ENCODE results near the gene SORCS2. TPM values are rescaled to one million over a fixed set of nuclear protein-coding genes. Genes with fewer than 3 reads are reported as not detected.

SORCS2 gene
- polyA plus RNA-seq, 4 donors: 5.8 to 64.8 (median 8.9) TPM

GRCh38 chr4:7332216-7333023, 140.1 kb downstream of the SORCS2 start:
- DNase-seq (ENCODE audit: low read depth in 4 of 4, low spot score in 3 of 4): no peak

DNA sequence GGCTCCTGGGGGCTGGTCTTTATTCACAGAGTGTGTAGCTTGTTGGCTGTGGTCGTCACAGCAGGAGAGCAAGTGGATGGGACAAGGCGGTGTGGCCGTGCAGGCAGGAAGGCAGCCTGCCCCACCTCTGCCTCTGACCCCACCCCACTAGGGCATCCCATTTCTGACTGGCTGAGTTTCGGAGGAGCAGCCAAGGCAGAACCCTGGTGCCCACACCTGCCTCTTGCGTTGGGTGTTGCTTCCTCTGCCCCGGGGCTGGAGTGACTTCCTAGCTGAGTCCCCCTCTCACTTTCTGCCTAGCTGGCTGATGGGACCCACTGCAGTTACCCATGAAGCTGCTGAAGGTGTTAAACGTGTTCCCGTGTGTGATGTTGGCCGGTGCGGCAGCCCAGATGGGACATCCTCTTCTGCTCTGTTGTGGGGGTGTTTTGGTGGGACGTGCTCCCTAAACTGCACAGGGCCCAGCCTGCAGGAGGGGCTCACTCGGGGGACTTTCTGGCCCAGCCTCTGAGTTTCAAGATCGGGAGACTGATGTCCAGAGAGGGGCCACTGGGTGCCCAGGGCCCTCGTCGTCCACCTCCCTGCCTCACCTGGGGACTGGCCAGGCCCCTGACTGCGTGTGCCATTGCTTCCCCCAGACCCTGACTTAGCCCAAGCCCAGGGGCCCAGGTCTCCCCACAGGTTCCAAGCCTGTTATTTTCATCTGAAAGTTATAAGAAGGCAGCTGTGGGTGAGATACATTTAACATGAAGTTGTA, 140.9 kb downstream of the SORCS2 start:
- no peak for DNase-seq (ENCODE audit: low read depth in 4 of 4, low spot score in 3 of 4)

DNA sequence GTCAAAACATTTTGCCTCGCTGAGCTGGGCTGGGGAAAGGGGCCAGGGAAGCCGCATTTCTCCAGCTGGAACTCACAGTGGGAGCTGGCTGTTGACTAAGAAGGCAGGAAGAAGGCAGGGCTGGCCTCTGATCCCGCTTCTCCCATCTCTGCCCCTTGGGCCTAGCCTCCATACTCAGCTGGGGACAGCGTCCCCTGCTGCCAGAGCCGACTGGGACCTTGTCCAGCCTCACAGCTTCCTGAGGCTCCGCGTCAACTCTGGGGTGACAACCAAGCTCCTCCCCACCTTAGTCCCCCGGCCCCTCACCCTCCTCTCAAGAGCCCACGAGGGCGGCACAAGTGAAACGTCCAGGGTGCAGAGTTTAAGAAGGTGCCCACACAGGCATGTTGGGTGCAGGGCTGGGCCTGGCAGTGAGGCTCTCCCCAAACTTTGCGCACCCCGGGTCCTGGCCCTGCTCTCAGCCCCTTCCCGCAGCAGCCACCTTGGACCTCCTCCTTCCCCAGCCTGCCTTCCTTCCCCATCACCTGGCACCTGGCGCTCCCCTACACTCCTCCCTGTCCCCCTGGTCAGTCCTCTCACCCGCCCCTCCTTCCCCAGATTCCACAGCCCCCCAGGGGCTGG, 141.6 kb downstream of the SORCS2 start:
- no peak for DNase-seq (ENCODE audit: low read depth in 4 of 4, low spot score in 3 of 4)

DNA sequence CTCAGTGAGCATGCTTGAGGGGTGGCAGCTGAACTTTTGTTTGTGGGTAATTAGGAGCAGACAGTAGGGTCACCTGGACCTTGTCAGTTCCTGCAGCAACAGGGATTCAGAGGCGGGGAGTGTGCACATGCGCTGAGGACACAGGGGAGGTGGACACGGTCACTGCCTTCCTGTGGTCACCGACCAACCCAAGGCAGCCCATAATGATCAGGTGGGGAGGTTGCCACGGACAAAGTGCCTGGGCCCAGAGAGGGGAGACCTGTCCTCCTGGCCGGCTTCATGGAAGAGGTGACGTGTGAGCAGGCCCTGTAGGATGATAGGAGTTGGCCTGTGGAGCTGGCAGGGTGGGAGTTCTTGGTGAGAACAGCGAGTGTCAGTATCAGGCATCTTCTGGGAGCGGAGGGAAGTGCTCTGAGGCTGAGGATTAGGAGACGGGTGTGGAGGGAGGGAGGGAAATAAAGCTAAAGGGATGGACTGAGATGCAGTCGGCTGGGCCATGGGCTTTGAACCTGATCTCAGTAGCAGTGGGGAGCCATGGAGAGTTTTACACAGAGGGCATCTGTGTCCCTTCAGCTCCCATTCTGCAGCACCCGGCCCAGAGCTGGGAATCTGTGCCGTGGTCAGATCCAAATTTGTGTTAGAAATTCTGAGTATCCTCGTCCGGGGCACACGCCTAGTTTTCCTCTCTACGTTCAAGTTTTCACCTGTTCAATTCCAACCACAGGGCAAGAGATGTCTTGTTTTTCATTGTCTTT, 142.4 kb downstream of the SORCS2 start:
- DNase-seq (ENCODE audit: low read depth in 4 of 4, low spot score in 3 of 4): no peak

DNA sequence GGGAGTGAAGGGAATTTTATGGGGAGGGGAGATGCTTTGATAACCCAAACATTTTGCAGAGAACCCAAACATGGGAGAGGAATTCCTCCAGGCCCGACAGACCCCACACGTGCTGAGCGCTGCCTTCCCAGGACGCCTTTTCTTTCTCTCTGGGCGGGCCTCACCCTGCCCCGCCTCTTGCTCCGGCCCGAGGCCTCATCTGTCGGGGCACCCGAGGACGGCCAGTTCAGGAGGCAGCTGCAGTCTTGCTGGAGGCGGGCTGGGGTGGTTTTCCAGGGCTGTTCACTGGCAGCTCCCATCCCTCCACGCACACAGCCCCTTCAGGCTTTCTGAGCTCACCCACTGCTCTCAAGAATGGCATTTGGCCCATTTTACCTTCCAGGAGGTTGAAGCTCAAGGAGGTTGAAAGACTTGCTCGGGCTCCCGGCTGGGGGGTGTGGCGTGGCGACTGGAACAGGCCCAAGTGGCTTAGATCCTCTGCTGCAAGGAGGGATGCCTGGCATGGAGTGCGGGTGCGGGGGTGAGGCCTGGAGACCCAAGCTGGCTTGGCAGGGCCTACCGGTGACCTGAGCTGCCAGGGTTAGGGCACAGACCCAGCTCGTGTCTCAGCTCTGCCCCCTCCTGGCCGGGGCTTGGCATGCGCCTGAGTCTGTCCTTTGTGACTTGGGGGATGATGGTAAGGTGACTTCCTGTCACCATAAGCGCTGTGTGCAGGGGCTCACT, 143.2 kb downstream of the SORCS2 start:
- DNase-seq (ENCODE audit: low read depth in 4 of 4, low spot score in 3 of 4): no peak

DNA sequence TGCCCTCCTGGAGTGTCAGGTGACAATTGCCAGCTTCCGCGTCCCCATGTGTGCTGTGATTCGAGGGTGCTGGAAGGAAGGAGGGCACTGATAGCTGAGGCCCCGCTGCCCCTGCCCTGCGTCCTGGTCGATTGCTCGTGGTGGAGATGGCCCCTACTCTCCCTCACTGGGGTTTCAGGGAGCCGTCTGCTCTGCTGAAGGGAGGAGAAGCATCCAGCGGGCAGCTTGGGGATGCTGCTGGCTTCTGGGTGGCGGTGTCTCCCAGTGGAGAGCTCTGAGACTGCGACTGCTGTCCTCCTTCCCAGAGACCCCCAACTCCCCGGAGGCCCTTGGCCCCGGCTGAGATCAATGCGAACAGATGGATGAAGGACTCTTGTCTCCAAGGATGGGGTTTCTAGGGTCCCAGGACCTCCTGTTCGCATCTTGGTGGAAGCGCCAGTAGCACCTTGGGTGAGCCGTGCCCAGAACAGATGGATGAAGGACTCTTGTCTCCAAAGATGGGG, 143.8 kb downstream of the SORCS2 start:
- no peak for DNase-seq (ENCODE audit: low read depth in 4 of 4, low spot score in 3 of 4)

DNA sequence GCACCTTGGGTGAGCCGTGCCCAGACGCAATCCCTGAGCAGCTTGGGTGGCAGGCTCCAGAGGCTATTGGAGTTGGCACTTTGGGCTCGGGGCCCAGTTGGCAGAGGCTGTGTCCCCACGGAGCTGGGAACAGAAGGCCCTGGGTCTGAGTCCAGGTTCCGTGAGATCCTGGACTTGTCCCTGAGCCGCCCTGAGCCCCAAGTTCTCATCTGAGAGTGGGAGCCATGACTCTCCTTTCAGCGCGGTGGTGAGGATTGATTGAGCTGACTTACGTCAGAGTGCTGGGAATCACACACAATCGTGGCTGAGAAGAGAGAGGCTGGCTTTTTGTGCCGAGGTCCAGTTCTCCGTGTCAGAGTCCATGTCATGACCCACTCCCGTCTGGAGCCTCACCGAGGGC, 144.4 kb downstream of the SORCS2 start:
- no peak for DNase-seq (ENCODE audit: low read depth in 4 of 4, low spot score in 3 of 4)

GRCh38 chr4:7337196-7338058, 145.1 kb downstream of the SORCS2 start:
- no peak for DNase-seq (ENCODE audit: low read depth in 4 of 4, low spot score in 3 of 4)

DNA sequence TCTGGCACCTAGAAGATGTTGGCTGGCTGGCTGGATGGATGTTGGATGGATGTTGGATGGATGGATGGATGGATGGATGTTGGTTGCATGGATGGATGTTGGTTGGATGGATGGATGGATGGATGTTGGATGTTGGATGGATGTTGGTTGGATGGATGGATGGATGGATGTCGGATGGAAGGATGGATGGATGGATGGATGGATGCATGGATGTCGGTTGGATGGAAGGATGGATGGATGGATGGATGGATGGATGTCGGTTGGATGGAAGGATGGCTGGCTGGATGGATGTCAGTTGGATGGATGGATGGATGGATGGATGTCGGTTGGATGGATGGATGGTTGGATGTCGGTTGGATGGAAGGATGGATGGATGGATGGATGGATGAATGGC, 145.7 kb downstream of the SORCS2 start:
- no peak for DNase-seq (ENCODE audit: low read depth in 4 of 4, low spot score in 3 of 4)

- DNase-seq (ENCODE audit: low read depth in 4 of 4, low spot score in 3 of 4): no peak
These were observed 146.7 kb downstream of the SORCS2 start for GRCh38 chr4:7338876-7339623.

DNA sequence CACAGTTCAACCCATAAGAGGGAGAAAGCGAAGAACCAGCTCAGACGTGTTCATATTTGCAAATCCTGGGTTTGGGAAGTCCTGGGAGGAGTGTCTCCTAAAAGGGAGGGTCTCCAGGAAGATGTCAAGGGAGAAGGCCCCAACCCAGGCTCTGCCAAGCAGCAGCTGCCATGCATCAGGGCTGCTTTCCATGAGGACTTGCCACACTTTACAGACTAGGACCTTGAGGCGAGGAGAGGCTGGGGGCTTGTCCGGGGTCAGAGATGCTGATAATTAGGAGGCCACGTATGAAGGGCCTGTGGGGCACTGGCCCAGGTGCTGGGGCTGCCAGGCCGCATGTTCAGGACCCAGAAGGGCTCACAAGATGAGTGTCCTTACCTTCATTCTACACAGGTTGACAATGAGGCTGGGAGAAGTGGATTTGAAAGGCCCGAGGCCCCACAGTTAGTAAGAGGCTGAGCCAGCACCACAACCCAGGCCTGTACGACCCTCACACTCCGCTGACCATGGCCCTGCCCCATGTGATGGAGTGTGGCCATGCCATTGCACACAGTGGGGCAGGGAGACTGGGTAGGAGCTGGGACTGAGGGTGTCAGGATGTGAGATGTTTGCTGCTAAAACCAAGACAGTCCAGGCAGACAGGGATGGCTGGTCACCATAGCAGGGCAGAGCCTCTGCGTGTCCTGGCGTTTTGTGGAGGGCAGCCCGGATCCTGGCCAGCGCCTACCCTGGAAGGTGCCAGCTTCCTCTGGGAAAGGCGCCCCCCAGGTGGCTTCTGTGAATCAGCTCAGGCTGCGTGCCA, 147.6 kb downstream of the SORCS2 start:
- no peak for DNase-seq (ENCODE audit: low read depth in 4 of 4, low spot score in 3 of 4)

GRCh38 chr4:7340553-7341433, 148.5 kb downstream of the SORCS2 start:
- no peak for DNase-seq (ENCODE audit: low read depth in 4 of 4, low spot score in 3 of 4)

- DNase-seq (ENCODE audit: low read depth in 4 of 4, low spot score in 3 of 4): no peak
These were observed 149.3 kb downstream of the SORCS2 start for GRCh38 chr4:7341491-7342222.

GRCh38 chr4:7342223-7343080, 150.1 kb downstream of the SORCS2 start:
- peak in 1 of 4 donors; percentile 58 for DNase-seq (ENCODE audit: low read depth in 4 of 4, low spot score in 3 of 4)

DNA sequence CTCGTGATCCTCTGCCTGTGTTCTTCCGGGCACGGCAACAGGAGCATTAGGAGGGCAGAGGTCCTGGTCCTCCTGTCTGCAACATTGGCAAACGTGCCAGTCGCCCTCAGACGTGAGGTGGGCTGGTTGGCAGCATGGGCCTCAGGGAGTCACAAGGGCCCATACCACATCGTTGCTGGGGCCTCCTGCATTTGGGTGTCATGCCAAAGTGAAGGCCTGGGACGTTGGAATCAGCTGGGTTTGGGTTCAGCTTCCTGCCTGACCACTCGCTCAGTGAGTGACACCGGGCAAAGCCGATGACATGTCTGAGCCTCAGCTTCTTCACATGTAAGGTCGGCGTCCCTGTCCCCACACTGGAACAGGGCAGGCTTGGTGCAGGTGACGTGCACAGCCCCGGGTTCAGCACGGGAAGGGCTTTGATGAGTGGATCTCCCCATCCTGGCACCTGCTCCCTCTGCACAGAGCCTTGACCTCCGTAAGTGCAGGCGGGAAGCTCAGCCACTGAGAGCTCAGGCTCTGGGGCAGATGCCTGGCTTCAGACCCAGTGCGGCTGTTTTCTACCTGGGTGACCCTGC, 150.8 kb downstream of the SORCS2 start:
- no peak for DNase-seq (ENCODE audit: low read depth in 4 of 4, low spot score in 3 of 4)
